HG03108 (cell line): ENCODE measurements around the gene MDM2.

Experiments used
- ATAC-seq: cut with Tn5 transposase; IDR thresholded peaks from one replicate; pipeline ENCODE4 v1.9.1; 2021; ENCODE audit warnings: moderate library complexity; ENCODE audit not compliant: unreplicated experiment

Gene MDM2

GRCh38 chr12:68899251-68899771, 91.3 kb downstream of the MDM2 start:
- no peak for ATAC-seq

GRCh38 chr12:68900241-68900640, 92.3 kb downstream of the MDM2 start:
- ATAC-seq, result no peak
